Vagina (tissue), 2 donors: Measurements from ENCODE around the gene ANKRD49. TPM values are rescaled to one million over a fixed set of nuclear protein-coding genes. Genes with fewer than 3 reads are reported as not detected.

Experiments
- DNase-seq, 2 donors: peaks; one replicate each; pipeline ENCODE4 v3.0.0-alpha.2; 2017; ENCODE audit errors: extremely low spot score in 2 of 2
- H3K27ac ChIP-seq: fragments of 200-600 bp; sonication (generic); one replicate; pipeline ENCODE4 v1.5.1; 2019
- H3K27me3 ChIP-seq: fragments of 200-600 bp; sonication (generic); one replicate; pipeline ENCODE4 v1.5.1; 2019
- H3K36me3 ChIP-seq, 2 donors: fragments of 200-600 bp; sonication (generic); one replicate each; pipeline ENCODE4 v1.5.1; 2017 to 2019
- H3K4me1 ChIP-seq: fragments of 200-600 bp; sonication (generic); one replicate; pipeline ENCODE4 v1.5.1; 2019
- H3K4me3 ChIP-seq, 2 donors: fragments of 200-600 bp; sonication (generic); 1 replicate in 1 of 2; 2 replicates in 1 of 2; pipeline ENCODE4 v1.5.1; 2016 to 2019
- H3K9me3 ChIP-seq: fragments of 200-600 bp; sonication (generic); one replicate; pipeline ENCODE4 v1.5.1; 2019
- POLR2A ChIP-seq, 2 donors: fragments of 450-650 bp; IDR thresholded peaks; one replicate each; pipeline ENCODE4 v1.6.1; 2017; ENCODE audit warnings: antibody characterized with exemption in 2 of 2, mild to moderate bottlenecking in 2 of 2, moderate library complexity in 2 of 2
- POLR2AphosphoS5 ChIP-seq, 2 donors: sonication (generic); formaldehyde crosslinking; IDR thresholded peaks; one replicate each; pipeline ENCODE4 v1.9.0; 2017; ENCODE audit warnings: antibody characterized with exemption in 2 of 2, mild to moderate bottlenecking in 2 of 2, low read depth in 1 of 2; ENCODE audit not compliant: insufficient read depth in 1 of 2
- intact Hi-C: fragments of 100-400 bp; cut with DNase I; formaldehyde crosslinking; loops from one replicate; pipeline ENCODE4 v1.15.1; 2023
- total RNA-seq: library from RNA; depleted of rRNA; stranded (reverse); fragments of >200 nt; gene quantifications from one replicate; pipeline ENCODE4 v1.2.3, GENCODE V29; 2016
- TF ChIP-seq, protein P1 (sequence below), 3 experiments: fragments of 450-650 bp in 2 of 3; fragments of 200-600 bp in 1 of 3; sonication (generic) in 1 of 3; IDR thresholded peaks; one replicate each; pipeline ENCODE4 v1.5.1; 2017 to 2019; ENCODE audit warnings: antibody characterized with exemption in 3 of 3, mild to moderate bottlenecking in 2 of 3, moderate library complexity in 2 of 3

The ANKRD49 gene
- total RNA-seq, 1 donor from 2014 or later, result 12.5 TPM

DNA sequence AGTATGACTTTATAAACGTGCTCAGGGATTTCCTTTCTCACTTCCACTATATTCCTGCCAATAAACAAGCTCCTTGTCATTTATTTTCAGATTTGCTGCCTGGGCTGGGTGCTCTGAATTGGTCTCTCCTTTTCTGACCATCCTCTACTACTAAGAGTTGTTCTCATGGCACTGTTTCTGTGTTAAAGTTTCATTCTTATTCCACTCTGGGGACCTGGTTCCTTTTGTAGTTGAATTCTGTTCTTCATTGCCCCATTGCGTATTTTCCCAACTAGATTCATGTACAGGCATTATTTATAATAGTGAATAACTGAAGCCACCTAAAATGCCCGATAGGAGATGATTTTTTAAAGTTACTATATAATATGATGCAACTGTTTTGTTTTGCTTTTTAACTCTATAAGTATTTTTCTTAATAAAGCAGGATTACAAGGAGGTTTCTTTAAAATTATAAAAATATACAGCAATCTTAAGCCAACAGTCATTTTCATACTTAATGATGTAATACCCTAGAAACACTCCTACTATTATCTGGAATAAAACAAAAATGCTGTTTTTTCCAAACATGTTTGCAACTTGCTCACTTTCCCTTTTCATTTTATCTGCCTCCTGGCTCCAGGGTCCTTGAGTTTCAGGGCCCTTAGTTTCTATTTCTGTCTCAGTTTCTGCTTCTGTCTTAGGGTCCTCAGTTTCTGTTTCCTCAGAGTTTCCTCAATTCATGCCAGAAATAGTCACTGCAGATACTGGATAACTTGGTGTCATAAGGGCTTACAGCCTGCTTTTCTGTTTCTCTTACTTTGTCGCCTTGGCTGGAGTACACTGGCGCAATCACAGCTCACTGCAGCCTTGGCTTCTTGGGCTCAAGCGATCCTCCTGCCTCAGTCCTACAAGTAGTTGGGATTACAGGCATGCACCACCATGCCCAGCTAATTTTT, 40.2 kb downstream of the ANKRD49 start:
- H3K4me1 ChIP-seq, result no peaks in the 10 kb centered on the region

DNA sequence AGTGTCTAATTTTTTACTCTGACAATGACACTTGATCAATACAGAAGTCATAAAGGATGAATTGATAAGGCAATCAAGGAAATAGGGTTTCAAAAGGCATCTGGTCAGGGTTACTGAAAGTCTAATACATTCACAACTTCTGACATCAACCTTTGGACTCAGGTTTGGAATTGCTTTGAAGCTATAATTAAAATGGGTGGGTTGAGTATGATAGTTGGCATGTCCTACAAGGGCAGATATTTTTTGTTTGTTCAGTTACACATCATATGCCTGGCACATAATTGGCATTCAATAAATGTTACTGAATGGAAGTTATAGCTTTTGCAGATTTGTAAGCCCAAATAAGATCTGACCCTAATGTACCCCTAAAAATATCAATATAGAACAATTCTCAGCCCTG, 42.6 kb downstream of the ANKRD49 start:
- intact Hi-C loops, result no loop called here
- no peaks in the 10 kb centered on the region for H3K4me1 ChIP-seq
- H3K27ac ChIP-seq, result no peak overlapping the region
- no peaks in the 10 kb centered on the region for H3K9me3 ChIP-seq
- H3K4me3 ChIP-seq, result no peak overlapping the region
- DNase-seq, result no peak
- no peaks in the 10 kb centered on the region for H3K27me3 ChIP-seq
- TF ChIP-seq POLR2AphosphoS5 (IDR thresholded peaks at IDR 0.05; ENCODE audit: insufficient read depth in 1 of 2, low read depth in 1 of 2), result no peak
- TF ChIP-seq, protein P1, sequence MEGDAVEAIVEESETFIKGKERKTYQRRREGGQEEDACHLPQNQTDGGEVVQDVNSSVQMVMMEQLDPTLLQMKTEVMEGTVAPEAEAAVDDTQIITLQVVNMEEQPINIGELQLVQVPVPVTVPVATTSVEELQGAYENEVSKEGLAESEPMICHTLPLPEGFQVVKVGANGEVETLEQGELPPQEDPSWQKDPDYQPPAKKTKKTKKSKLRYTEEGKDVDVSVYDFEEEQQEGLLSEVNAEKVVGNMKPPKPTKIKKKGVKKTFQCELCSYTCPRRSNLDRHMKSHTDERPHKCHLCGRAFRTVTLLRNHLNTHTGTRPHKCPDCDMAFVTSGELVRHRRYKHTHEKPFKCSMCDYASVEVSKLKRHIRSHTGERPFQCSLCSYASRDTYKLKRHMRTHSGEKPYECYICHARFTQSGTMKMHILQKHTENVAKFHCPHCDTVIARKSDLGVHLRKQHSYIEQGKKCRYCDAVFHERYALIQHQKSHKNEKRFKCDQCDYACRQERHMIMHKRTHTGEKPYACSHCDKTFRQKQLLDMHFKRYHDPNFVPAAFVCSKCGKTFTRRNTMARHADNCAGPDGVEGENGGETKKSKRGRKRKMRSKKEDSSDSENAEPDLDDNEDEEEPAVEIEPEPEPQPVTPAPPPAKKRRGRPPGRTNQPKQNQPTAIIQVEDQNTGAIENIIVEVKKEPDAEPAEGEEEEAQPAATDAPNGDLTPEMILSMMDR (IDR thresholded peaks at IDR 0.05), result no peak
- TF ChIP-seq POLR2A (IDR thresholded peaks at IDR 0.05), result no peak
- H3K36me3 ChIP-seq, result no peaks in the 10 kb centered on the region

More for the DNA sequence above, 40.2 kb downstream of the ANKRD49 start:
- Histone ChIP-seq H3K27ac (no peak overlapping the region), H3K4me3 (no peak overlapping the region), H3K27me3 (no peaks in the 10 kb centered on the region), H3K9me3 (no peaks in the 10 kb centered on the region), H3K36me3 (no peaks in the 10 kb centered on the region)
- DNase-seq, result no peak
- intact Hi-C loops, result no loop called here
- TF ChIP-seq POLR2AphosphoS5 (IDR thresholded peaks at IDR 0.05; ENCODE audit: insufficient read depth in 1 of 2, low read depth in 1 of 2) (no peak), POLR2A (IDR thresholded peaks at IDR 0.05) (no peak)
- TF ChIP-seq, protein P1 (IDR thresholded peaks at IDR 0.05), result no peak

DNA sequence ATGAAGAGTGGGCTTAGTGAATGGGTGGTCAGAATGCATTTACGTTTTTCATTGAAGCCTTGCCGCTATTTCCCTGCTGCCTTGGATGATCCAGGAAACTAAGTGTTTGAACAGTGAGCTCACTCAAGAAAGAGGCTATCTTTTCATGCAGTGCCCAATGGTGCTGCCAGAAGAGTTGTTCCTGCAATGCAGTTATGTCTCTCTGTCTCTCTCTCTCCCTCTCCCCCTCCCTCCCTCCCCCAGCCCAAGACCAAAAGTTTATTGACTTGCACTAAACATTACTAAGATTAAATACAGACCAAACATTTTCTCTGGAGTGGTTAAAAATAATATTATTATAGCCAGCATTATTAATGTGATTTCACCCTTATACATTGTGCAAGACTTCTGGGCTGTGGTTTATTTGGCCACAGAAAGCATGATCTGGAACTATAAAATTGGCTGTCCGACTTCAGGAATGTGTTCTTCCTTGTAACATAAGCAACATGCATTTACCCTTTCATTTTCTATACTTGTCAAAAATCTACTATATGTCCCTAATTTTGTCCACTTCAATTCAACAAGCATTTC, 43.3 kb downstream of the ANKRD49 start:
- H3K36me3 ChIP-seq, result no peaks in the 10 kb centered on the region
- intact Hi-C loops, result no loop called here
- H3K9me3 ChIP-seq, result no peaks in the 10 kb centered on the region
- no peak for DNase-seq
- H3K4me1 ChIP-seq, result no peaks in the 10 kb centered on the region
- H3K4me3 ChIP-seq, result no peak overlapping the region
- TF ChIP-seq POLR2A (IDR thresholded peaks at IDR 0.05) (no peak), POLR2AphosphoS5 (IDR thresholded peaks at IDR 0.05; ENCODE audit: insufficient read depth in 1 of 2, low read depth in 1 of 2) (no peak)
- TF ChIP-seq, protein P1 (IDR thresholded peaks at IDR 0.05), result no peak
- H3K27ac ChIP-seq, result no peak overlapping the region
- H3K27me3 ChIP-seq, result no peaks in the 10 kb centered on the region

DNA sequence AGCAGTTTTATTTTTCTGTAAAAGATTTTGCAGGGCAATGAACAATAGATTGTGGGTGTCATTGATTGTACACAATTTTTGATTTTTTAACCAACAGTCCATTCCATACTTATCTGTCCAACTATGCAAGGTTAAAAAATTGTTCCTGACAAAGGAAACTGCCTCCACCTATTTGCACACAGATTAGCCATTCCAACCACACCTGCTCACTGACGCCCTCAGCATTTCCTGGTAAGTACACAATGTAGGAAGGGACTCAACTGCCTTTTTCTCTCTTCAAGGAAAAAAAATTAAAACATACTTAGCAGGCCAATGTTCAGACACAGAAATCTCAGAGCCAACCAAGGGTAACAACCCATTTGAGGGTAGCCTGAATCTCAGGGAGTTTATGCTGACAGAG, 45.6 kb downstream of the ANKRD49 start:
- no peak for DNase-seq
- no peak for TF ChIP-seq POLR2AphosphoS5 (IDR thresholded peaks at IDR 0.05; ENCODE audit: insufficient read depth in 1 of 2, low read depth in 1 of 2)
- TF ChIP-seq, protein P1 (IDR thresholded peaks at IDR 0.05), result no peak
- no peak for TF ChIP-seq POLR2A (IDR thresholded peaks at IDR 0.05)
- Histone ChIP-seq H3K36me3 (no peaks in the 10 kb centered on the region), H3K4me1 (peaks cover 6% of the 10 kb centered on the region), H3K4me3 (no peak overlapping the region), H3K27ac (no peak overlapping the region), H3K9me3 (no peaks in the 10 kb centered on the region), H3K27me3 (no peaks in the 10 kb centered on the region)
- intact Hi-C loops, result no loop called here
